Common myeloid progenitor, CD34-positive (primary cell): ENCODE results near the gene IGF2.
A peak's percentile ranks its signal among the peaks of the same experiment; 100 is the strongest.

Source experiments
- CTCF ChIA-PET: fragments of 350-600 bp; sonication (Branson Sonifier 250); formaldehyde crosslinking; loops from one replicate; lab custom pipeline; 2021; ENCODE audit warnings: antibody characterized with exemption; lab: Charles Lee
- POLR2A ChIA-PET: fragments of 350-600 bp; sonication (Branson Sonifier 250); formaldehyde crosslinking; loops from one replicate; lab custom pipeline; 2021; ENCODE audit warnings: antibody characterized with exemption; lab: Charles Lee
- DNase-seq, 3 donors: peaks; one replicate each; pipeline versions ENCODE4 v3.0.0 to v3.0.0-alpha.2; 2013
- H3K27ac ChIP-seq, 2 experiments: 1 replicate in 1 of 2; 2 replicates in 1 of 2; pipeline ENCODE4 v1.7.0; 2013; ENCODE audit warnings: inconsistent platforms in 2 of 2, low read length in 2 of 2, mild to moderate bottlenecking in 2 of 2, low read depth in 1 of 2, moderate library complexity in 1 of 2; ENCODE audit not compliant: severe bottlenecking in 2 of 2, insufficient read depth in 1 of 2, poor library complexity in 1 of 2
- H3K27me3 ChIP-seq, 5 experiments: replicated peaks in 2 of 5; 1 replicate in 3 of 5; 2 replicates in 2 of 5; pipeline versions ENCODE4 v1.6.1 to v1.7.0; 2013; ENCODE audit warnings: low read length in 4 of 5, mild to moderate bottlenecking in 2 of 5, moderate library complexity in 2 of 5, inconsistent platforms in 1 of 5; ENCODE audit not compliant: insufficient read depth in 5 of 5, control insufficient read depth in 4 of 5
- H3K36me3 ChIP-seq, 4 experiments: 1 replicate in 2 of 4; 2 replicates in 2 of 4; pipeline versions ENCODE4 v1.6.1 to v1.7.0; 2013; ENCODE audit warnings: low read length in 3 of 4, control low read depth in 1 of 4, mild to moderate bottlenecking in 1 of 4; ENCODE audit not compliant: control insufficient read depth in 4 of 4, insufficient read depth in 4 of 4
- H3K4me1 ChIP-seq, 4 experiments: 1 replicate in 3 of 4; 2 replicates in 1 of 4; pipeline versions ENCODE4 v1.6.1 to v1.7.1; 2013; ENCODE audit warnings: low read length in 3 of 4, mild to moderate bottlenecking in 3 of 4, control low read depth in 1 of 4, inconsistent platforms in 1 of 4, moderate library complexity in 1 of 4; ENCODE audit not compliant: control insufficient read depth in 4 of 4, insufficient read depth in 4 of 4; ENCODE audit errors: control extremely low read depth in 1 of 4
- H3K4me3 ChIP-seq, 7 experiments: 1 replicate in 4 of 7; 2 replicates in 3 of 7; pipeline versions ENCODE4 v1.5.1 to v1.7.0; 2013; ENCODE audit warnings: mild to moderate bottlenecking in 7 of 7, low read length in 6 of 7, moderate library complexity in 6 of 7, inconsistent platforms in 2 of 7, low read depth in 2 of 7, control low read depth in 1 of 7; ENCODE audit not compliant: insufficient read depth in 4 of 7, control insufficient read depth in 1 of 7; ENCODE audit errors: extremely low read depth in 1 of 7
- H3K9me3 ChIP-seq, 5 experiments: 1 replicate in 4 of 5; 2 replicates in 1 of 5; pipeline versions ENCODE4 v1.6.1 to v1.7.1; 2013; ENCODE audit warnings: low read length in 4 of 5, mild to moderate bottlenecking in 2 of 5, inconsistent platforms in 1 of 5, low read depth in 1 of 5, moderate library complexity in 1 of 5; ENCODE audit not compliant: control insufficient read depth in 4 of 5, insufficient read depth in 2 of 5; ENCODE audit errors: control extremely low read depth in 1 of 5
- WGBS: methylation state at CpG from one replicate; pipeline ENCODE4 v1.1.5; 2013; ENCODE audit not compliant: insufficient coverage; 5-methylcytosine and 5-hydroxymethylcytosine counted together

IGF2 gene

DNA sequence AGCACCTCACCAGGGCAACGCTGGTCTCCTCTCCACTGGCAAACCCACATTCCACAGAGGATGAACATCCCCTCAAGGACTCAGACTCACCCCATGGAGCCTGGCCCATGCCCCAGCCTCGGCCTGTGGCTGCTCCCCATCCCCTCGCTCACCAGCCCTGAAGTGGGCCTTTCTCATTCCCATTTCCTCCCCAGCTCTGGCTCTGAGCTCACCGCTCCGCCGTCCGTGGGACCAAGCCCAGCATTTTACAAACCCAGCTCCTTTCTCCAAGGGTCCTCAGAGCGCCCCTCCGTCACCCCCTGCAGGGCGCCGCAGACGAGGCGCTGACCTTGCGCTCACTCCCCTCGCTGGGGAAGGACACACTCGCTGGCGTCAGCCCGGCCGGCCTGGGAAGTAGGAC lies 6.9 kb upstream of the IGF2 start:
- CTCF ChIA-PET, result interaction anchor here (0.8 to 15.3 kb wide), 4 partner anchors 8 to 178 kb away, joined by 3 to 341 read pairs (median 4); no protein-coding TSS in a partner anchor

DNA sequence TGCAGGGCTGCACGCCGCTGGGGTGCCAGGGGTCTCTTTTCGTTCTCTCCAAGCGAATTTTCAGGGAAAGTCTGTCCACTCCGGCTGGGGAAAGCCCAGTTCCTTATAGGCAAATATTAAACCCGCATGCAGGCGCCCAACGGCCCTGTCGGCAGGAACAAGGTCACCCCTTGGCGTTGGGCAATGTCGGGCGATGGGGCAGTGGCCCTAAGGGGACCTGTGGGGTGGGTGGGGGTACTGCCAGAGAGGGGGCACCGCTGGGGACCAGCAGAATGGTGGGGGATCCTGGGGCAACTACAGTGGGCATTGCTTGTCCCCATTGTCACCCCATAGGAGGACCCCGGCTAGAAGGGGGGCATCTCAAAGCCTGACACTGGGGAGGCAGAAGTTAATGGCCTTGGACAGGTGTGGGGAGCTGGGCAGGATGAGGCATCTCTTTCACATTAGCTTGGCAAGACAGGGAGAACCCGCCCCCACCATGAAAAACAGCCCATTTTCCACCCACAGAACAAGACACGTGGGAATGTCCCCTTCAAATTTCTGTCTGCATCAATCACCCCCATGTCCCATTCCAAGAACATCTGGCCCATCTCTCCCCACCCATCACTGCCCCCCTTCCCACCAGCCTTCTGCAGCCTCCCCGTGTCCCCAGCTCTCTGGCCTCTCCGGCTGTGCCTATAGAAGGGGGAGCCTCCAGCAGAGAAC lies 5.5 kb upstream of the IGF2 start:
- ChIA-PET POLR2A (no interaction called here), CTCF (interaction anchor here (1.2 to 15.3 kb wide), 3 partner anchors 10 to 108 kb away, joined by 3 to 341 read pairs (median 3); no protein-coding TSS in a partner anchor)
- Histone ChIP-seq H3K9me3 (no peaks in the 10 kb centered on the region), H3K27me3 (peaks cover 8 to 100% (median 57%) of the 10 kb centered on the region in 5 experiments), H3K4me3 (peak overlapping the region in 1 of 7 experiments; percentile 1), H3K27ac (no peak overlapping the region), H3K4me1 (peaks cover 0 to 17% (median 10%) of the 10 kb centered on the region in 4 experiments), H3K36me3 (no peaks in the 10 kb centered on the region)
- no peak for DNase-seq
- WGBS, result 9% methylated on average over 14 of the region's 18 CpGs

More for the DNA sequence above, 6.9 kb upstream of the IGF2 start:
- H3K36me3 ChIP-seq, result no peaks in the 10 kb centered on the region
- no peak overlapping the region for H3K4me3 ChIP-seq
- peaks cover 0 to 10% (median 7%) of the 10 kb centered on the region in 4 experiments for H3K4me1 ChIP-seq
- DNase-seq, result no peak
- peaks cover 6 to 100% (median 56%) of the 10 kb centered on the region in 5 experiments for H3K27me3 ChIP-seq
- WGBS, result 46% methylated on average over 17 of the region's 19 CpGs
- no peaks in the 10 kb centered on the region for H3K9me3 ChIP-seq
- POLR2A ChIA-PET, result no interaction called here
- H3K27ac ChIP-seq, result no peak overlapping the region

DNA sequence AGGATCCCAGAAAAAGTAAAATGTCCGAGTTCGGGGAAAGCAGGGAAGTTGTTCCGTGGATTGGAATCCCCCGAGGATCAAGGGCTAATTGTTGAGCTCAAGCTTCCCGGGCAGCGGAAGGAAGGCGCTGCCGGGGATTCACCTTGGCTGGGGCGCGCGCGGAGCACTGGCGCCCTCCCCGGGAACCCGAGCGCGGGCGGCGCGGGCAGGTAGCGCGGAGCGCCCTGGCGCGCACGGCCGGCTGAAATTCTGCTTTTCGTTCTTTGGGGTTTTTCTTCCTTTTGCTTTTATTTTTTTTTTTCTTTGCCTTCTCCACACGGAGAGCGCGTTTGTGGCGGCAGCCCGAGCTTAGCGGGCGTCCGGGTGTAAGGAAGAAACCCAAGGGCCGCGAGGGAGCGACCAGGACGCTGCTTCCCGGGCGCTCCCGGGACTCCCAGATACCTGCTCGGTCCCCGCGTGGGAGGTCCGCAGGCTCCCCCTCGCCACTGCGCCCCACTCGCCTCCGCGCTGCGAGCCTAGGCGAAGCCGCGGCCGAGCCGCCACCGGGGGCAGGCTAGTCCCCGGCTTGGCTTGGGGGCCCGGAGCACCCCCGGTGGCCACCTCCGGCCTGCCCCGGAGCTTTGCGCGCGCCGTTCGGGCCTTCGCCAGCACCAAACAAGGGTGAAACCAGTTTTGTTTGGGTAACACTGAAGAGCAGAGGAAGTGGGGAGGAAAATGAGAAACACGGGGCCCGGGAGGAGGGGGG lies 4.8 kb upstream of the IGF2 start:
- peak in 2 of 3 donors; percentile 27 to 32 for DNase-seq
- H3K9me3 ChIP-seq, result no peaks in the 10 kb centered on the region
- no peak overlapping the region for H3K27ac ChIP-seq
- ChIA-PET POLR2A (no interaction called here), CTCF (interaction anchor here (1.2 to 15.3 kb wide), 3 partner anchors 55 to 116 kb away, joined by 4 to 341 read pairs (median 4); no protein-coding TSS in a partner anchor)
- under 1% methylated on average over 70 of the region's 72 CpGs for WGBS
- peak overlapping the region in 1 of 7 experiments; percentile 1 for H3K4me3 ChIP-seq
- peaks cover 0 to 17% (median 10%) of the 10 kb centered on the region in 4 experiments for H3K4me1 ChIP-seq
- peaks cover 8 to 97% (median 54%) of the 10 kb centered on the region in 5 experiments for H3K27me3 ChIP-seq
- H3K36me3 ChIP-seq, result no peaks in the 10 kb centered on the region

DNA sequence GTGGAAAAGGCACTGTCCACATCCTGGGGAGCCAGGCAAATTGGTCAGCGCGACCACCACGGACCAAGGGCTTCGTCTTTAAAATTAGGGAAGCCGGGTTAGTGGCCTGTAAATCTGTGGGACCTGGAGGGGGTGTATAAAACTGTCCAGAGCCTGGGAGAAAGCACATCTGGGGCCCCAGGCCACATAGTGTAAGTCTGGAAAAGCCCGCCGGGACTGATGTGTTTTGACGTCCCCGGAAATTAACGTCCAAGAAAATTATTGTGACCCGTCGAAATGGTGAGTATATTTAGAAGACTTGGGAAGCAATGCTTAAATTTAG lies 4.2 kb upstream of the IGF2 start:
- no peaks in the 10 kb centered on the region for H3K9me3 ChIP-seq
- DNase-seq, result no peak
- peaks cover 0 to 20% (median 11%) of the 10 kb centered on the region in 4 experiments for H3K4me1 ChIP-seq
- H3K36me3 ChIP-seq, result no peaks in the 10 kb centered on the region
- 4% methylated on average over 12 of the region's 12 CpGs for WGBS
- H3K27ac ChIP-seq, result no peak overlapping the region
- ChIA-PET CTCF (interaction anchor here (1.2 to 2.1 kb wide), 2 partner anchors 55 to 116 kb away, joined by 4 read pairs; no protein-coding TSS in a partner anchor), POLR2A (no interaction called here)
- H3K27me3 ChIP-seq, result peaks cover 8 to 97% (median 52%) of the 10 kb centered on the region in 5 experiments
- H3K4me3 ChIP-seq, result no peak overlapping the region

DNA sequence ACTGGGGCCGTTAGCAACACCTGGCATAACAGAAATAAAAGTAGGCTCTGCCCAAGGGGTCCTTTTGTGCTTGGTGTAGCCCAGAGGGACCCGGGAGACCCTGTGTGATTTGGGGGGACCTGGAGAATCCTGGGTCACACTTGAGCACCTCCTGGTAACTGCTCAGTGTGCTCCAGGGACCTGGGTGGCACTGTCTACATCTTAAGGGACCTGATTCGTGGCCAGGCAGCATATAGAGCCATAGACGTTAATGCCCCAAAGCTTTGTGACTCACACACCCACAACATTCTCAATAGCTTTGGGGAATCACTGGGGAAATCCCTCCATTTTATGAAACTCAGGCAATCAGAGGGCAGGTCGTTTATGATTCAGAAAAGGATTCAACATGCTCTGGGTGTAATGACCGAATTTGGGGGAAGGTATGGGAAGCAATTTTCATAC lies 3.6 kb upstream of the IGF2 start:
- peaks cover 0 to 25% (median 14%) of the 10 kb centered on the region in 4 experiments for H3K4me1 ChIP-seq
- no peaks in the 10 kb centered on the region for H3K36me3 ChIP-seq
- no peak overlapping the region for H3K4me3 ChIP-seq
- WGBS, result 9% methylated on average over 5 of the region's 6 CpGs
- H3K27me3 ChIP-seq, result peaks cover 8 to 97% (median 50%) of the 10 kb centered on the region in 5 experiments
- ChIA-PET CTCF (interaction anchor here (1.2 to 2.1 kb wide), 3 partner anchors 9 to 115 kb away, joined by 4 to 19 read pairs (median 4); no protein-coding TSS in a partner anchor), POLR2A (no interaction called here)
- DNase-seq, result peak in 2 of 3 donors; percentile 46 to 50
- H3K27ac ChIP-seq, result no peak overlapping the region
- no peaks in the 10 kb centered on the region for H3K9me3 ChIP-seq

DNA sequence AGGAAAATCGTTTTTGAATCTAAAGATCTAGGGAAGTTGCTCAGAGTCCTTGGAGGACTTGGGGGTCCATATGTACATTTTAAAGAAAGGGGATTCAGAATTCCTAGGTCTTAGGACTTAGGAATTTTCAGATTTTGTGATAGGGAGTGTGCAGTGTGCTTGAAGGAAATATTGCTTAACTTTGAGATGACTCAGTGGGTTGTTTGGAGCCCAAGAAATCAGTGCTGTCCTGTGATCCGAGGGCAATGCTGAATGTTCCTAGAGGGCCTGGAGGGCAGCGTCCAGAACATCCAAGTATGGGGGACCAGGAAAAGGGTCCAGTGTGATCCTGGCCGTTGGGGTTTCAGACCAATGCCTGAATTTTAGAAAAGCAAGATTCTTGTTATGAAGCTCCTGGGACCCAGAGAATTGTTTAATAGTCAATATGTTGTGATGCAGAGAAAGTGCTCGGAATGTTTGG lies 3.1 kb upstream of the IGF2 start:
- peaks cover 8 to 97% (median 49%) of the 10 kb centered on the region in 5 experiments for H3K27me3 ChIP-seq
- no peak for DNase-seq
- no peaks in the 10 kb centered on the region for H3K9me3 ChIP-seq
- ChIA-PET CTCF (interaction anchor here (1.9 to 2.1 kb wide), 2 partner anchors 9 to 54 kb away, joined by 4 to 19 read pairs; no protein-coding TSS in a partner anchor), POLR2A (no interaction called here)
- H3K4me1 ChIP-seq, result peaks cover 0 to 29% (median 16%) of the 10 kb centered on the region in 4 experiments
- no peak overlapping the region for H3K27ac ChIP-seq
- 6% methylated on average over 5 of the region's 5 CpGs for WGBS
- no peak overlapping the region for H3K4me3 ChIP-seq
- H3K36me3 ChIP-seq, result no peaks in the 10 kb centered on the region
